GM21786 (cell line): ENCODE measurements around the gene C5orf58.

Source experiments
- ATAC-seq: cut with Tn5 transposase; IDR thresholded peaks from one replicate; pipeline ENCODE4 v1.9.1; 2021; ENCODE audit not compliant: unreplicated experiment

The C5orf58 gene, protein sequence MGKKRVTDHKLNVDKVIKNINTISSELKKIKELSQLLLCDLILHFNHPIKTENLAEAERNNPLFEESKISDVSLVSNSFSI

GRCh38 chr5:170232786-170233185 is at the start of gene C5orf58:
Gene C5orf58 (plus strand): TSS chr5:170232985. CDS start chr5:170234977, 1,992 bp downstream.
- no peak for ATAC-seq

DNA sequence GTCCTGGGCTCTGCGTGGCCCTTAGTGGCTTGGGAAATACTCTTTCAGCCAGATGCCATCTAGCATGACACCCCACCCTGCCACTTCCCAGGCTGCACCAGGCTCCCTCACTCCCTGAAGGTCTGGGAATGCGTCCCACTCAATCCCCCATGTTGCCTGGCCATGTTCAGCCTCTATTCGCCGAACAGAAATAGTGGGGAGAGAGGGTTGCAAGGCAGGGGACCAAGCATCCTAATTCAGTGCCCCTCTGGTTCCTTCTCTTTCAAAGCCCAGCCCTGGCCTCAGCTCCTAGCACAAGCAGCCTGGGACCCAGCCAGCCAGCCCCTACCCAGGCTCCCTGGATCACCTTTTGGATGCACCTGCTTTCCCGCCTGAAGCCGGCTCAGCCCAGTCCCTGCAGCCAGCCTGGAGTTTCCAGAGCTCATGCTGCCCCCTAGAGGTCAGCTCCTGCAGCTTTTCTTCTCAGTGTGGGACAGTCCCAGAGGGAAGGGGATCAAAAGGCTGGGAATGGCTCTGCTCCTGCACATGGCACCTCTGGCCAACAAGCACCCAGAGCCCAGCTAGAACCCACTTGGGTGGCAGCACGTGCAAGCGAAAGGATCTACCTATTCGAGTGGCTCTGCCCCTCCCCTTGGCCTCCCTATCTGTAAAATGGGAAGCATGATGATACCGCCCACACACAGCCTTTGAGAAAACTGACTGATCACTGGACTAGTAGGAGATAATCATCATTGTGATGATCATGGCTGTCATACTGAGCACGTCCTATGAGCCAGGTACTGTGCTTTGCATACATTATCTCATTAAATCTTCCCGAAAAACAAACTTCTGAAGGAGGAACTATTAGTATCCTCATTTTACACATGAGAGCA is 48.7 kb upstream of the C5orf58 start:
- peak; percentile 79 for ATAC-seq

DNA sequence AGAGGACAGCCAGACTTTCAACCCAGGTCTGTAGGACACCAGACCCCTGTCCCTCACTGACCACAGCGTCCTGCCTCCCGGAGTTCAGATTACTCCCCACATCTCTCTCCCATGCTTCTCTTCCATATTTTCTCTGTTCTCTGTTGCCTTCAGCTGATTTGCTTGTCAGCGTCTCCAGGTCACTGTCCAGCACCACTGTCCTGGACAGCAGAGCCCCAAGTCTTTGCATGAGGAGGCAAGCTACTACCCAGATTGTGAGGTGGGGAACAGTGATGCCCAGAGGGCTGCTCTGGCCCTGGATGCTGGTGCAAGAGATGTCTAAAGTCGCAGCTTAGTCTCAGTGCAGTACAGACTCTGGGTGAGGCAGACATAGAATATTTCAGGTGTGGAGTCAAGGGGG is 48.0 kb upstream of the C5orf58 start:
- ATAC-seq = no peak

DNA sequence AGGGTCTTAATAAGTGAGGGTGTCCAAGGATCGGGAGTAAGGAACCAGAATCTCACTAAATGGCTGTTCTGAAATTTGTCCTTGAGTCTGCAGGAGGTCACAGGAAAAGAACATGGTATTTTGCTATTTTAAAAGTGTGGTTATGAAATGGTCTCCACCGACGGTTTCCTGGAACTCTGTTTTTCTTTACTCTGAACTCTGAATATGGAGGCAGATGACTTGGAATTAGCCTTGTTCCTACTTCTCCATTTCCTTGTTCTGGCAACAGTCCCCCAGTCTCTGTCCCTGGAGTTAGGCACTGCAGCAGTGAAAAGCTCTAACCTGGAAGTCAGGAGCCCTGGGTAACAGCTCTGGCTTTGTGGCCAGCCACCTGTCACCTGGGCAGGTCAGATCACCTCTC is 46.6 kb upstream of the C5orf58 start:
- ATAC-seq = no peak

GRCh38 chr5:170186856-170187255 is 45.9 kb upstream of the C5orf58 start:
- no peak for ATAC-seq

- ATAC-seq = no peak
Measured at GRCh38 chr5:170190436-170191134, 42.2 kb upstream of the C5orf58 start.

GRCh38 chr5:170192829-170193228 is 40.0 kb upstream of the C5orf58 start:
- no peak for ATAC-seq

DNA sequence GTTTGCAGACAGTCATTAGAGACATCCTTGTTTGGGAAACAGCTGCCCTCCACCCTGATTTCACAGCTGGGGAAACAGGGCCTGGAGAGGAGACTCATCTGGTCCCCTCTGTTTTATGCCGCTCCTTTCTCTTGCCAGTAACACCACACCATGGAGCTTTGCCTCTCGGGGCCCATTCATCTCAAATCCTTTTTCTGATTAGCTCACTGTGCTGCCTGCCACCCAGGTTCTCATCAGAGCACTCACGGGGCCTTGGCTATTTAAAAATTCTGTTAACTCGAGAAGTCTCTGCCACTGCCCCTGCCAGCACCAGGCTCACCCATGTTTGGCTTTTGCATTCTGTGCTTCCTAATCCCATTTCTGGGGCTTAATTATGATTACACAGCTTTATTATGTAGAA is 36.8 kb upstream of the C5orf58 start:
- ATAC-seq = no peak

DNA sequence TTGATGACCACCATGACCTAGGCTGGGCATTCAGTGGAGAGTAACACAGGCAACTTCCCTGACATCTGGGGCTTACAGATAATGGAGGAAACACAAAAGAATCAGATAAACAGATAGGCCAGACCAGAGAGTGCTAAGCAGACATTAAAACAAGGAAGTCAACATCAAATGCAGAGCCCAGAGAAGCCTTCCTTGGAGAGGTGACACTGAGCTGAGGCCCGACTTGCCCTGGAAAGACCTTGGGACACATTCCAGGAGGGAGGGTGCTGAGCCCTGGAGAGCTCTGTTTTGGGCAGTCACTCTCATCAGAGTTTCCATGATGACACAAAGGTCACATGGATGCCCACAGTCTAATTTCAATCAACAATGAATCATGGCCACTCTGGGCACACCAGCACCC is 31.9 kb upstream of the C5orf58 start:
- no peak for ATAC-seq

DNA sequence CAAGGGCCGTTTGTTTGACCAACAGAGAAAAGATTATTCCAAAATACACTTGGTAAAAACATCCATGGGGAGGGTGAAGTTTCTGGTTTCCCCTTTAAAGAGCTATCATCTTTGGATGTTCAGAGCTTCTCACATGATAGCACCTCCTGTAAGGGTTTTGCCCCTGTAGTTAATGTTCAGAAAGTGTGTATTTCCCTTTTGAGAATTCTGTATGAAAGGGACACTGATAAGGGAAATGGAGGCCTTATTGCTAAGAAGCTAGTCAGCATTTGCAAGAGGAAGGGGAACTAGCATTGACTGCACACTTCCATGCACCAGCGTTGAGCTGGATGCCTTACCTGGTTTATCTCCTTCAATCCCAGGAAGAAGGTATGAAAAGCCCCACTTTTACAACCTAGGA is 31.5 kb upstream of the C5orf58 start:
- no peak for ATAC-seq

DNA sequence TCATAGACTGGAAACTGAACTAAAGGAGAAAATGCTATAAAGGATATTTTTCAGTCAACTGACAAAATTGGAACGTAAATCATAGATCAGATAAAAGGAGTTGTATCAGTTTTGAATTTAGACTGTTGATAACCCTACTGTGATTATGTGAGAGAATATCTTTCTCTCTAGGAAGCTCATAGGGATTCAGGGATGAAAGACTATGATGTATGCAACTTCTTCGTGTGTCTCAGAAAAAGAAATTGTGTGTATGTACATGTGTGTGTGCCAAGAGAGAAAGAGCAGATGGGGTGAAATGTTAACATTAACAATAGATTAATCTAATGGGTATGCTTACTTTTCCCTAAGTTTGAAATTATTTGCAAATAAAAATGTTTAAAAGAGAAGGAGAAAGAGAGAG is 30.7 kb upstream of the C5orf58 start:
- no peak for ATAC-seq

- ATAC-seq = no peak
Measured at GRCh38 chr5:170204202-170204601, 28.6 kb upstream of the C5orf58 start.

GRCh38 chr5:170206216-170206615 is 26.6 kb upstream of the C5orf58 start:
- ATAC-seq = no peak

DNA sequence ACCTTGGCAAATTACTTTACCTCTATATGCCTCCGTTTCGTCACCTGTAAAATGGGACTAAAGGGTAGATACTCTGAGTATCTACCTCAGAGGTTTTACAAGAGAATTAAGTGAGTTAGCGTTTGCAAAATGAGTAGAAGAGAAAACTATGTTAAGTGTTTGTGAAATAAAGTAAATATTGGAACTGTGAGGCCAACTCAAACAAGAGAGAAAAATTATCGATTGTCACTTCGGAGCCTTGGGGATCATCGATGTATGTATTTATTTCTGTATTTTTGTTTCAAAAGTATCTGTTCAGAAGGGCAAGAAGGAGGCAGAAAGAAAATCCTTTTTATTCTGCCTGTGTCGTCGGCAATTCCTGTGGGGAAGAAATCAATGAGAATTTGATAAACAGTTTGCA is 25.8 kb upstream of the C5orf58 start:
- ATAC-seq = no peak

- ATAC-seq = no peak
Measured at GRCh38 chr5:170211575-170212334, 21.0 kb upstream of the C5orf58 start.

DNA sequence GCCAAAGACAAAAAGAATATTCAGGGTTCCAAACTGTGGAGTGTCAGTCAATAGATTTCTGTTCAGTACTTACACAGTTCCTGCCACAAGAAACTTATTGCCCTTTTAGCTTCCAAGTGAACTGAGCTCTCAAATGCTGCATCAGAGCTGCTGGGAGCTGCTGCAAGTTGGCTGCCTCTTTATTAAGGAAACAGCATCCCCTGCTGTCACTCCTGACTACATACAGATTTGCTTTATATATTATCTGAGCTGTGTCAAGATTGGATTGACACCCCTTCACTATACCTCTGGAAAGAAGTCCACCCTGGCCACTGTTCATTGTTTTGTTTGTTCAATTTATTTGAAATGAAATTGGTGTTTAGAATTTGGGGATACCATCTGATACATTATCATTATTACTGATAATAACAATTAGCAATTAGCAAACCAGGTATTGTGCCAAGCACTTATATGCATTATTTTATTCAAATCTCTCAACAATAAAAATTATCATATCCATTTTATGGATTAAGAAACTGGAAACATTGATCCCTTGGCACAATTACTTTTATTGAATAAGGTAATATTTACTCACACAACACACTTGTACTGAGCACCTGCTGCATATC is 16.4 kb upstream of the C5orf58 start:
- no peak for ATAC-seq

DNA sequence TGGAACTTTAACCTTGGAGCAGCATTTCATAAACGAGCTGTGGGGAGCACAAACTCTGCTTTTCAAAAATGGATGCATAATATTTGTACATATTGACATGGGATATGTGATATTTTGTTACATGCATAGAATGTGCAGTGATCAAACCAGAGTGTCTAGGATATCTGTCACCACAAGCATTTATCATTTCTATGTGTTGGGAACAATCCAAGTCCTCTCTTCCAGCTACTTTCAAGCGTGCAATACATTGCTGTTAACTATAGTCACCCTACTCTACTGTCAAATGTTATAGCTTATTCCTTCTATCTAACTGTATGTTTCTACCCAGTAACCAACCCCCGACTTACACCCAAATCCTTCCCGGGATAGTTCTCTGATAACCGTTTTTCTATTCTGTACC is 15.0 kb upstream of the C5orf58 start:
- no peak for ATAC-seq

DNA sequence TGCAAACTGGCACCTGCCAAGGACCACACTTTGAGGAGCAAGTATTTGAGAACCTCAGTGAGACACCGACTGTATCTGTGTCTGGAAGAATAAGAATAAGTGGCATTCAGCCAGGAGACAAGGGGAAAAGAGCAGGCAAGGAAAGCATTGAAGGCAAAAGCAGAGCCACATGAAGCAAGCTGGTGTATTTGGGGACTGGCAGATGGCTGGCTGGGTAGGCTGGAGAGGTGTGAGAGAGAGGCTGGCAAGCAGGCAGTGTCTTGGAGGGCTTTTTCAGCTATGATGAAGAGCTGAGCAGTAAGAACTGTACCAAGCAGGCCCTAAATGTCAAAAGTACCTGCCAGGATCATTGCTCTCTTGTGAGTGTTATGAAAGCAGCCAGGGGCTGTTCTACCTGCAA is 14.1 kb upstream of the C5orf58 start:
- ATAC-seq = no peak

DNA sequence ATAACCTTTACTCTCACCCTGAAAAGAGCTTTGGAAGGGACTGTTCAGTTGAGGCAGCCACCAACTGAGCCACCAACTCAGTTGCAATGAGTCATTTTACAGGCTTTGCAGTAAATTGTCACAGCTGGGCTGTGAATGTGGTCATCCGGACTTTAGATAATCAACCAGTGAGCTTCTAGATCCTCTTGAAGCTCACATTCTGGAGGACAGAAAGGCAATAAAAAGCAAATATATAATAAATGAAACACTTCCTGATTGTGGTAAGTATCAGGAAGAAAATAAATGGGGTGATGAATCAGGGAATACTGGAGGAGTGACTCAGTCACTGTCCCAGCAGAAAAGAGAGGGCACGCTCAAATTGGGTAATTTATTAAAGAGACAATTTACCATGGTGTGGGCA is 13.2 kb upstream of the C5orf58 start:
- ATAC-seq = no peak

GRCh38 chr5:170220191-170220590 is 12.6 kb upstream of the C5orf58 start:
- no peak for ATAC-seq

GRCh38 chr5:170221327-170221741 is 11.5 kb upstream of the C5orf58 start:
- ATAC-seq = no peak
